GM21423 (cell line): ENCODE results near the gene SPDYE4.

Source experiments
- ATAC-seq: cut with Tn5 transposase; IDR thresholded peaks from one replicate; pipeline ENCODE4 v1.9.1; 2021; ENCODE audit warnings: mild to moderate bottlenecking, moderate library complexity; ENCODE audit not compliant: unreplicated experiment

SPDYE4 gene

GRCh38 chr17:8713878-8714277 lies 44.5 kb downstream of the SPDYE4 start:
- ATAC-seq = no peak

DNA sequence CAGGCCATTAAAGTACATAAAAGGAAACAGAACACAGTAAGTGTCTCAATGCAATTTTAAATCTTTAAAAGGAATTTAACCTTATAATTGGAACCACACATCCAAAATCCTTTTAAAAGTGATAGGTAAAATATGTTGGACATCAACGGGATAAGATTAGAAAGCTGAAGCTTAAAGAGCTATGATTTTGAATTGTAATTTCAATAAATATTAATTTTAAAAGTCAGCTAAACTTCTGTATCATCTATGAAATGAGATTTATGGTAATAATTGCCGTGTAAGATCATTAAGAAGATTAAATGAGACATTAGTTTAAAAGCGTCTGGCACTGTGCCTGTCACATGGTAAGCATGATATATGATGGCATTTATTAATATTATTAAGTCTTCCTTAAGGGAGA lies 45.0 kb downstream of the SPDYE4 start:
- ATAC-seq = no peak

GRCh38 chr17:8712698-8713097 lies 45.6 kb downstream of the SPDYE4 start:
- no peak for ATAC-seq

GRCh38 chr17:8711291-8711690 lies 47.1 kb downstream of the SPDYE4 start:
- ATAC-seq = no peak

- no peak for ATAC-seq
Observed at GRCh38 chr17:8710813-8711212, 47.5 kb downstream of the SPDYE4 start.

- ATAC-seq = no peak
Observed at GRCh38 chr17:8709006-8709405, 49.3 kb downstream of the SPDYE4 start.

- no peak for ATAC-seq
Observed at GRCh38 chr17:8708025-8708461, 50.3 kb downstream of the SPDYE4 start.

DNA sequence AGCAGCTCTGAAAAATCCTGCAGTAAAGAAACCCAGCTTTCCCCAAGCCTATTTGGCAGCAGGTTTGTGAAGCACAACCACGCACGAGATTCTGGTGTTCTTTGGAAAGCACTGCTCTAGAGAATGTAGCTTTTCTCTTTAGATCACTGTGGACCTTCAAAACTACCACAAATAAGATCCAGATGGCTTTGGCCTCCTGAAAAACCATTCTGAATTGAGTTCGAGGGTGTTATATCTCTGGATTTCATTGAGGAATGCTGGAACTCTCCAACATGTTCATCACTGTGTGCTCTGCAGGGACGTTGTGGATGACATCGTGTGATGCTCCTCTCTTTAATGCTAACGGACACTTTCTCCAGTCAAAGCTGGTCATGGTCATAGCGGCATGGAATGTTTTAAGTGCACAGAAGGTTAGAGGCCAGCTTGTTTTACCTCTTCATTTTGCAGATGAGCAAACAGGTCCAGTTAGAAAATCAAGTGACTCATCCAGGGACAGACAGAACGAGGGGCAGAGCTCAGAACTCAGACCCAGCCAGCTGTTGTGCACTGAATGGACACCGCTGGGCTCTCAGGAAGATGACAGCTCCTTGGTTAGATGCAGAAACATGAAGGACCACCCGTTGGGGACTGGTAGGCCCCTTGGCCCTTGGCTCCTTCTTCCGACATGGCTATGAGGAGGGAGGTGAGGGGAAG lies 50.9 kb downstream of the SPDYE4 start:
- no peak for ATAC-seq

GRCh38 chr17:8706431-8706830 lies 51.9 kb downstream of the SPDYE4 start:
- no peak for ATAC-seq

- ATAC-seq = no peak
Observed at GRCh38 chr17:8705427-8705826, 52.9 kb downstream of the SPDYE4 start.

GRCh38 chr17:8703001-8703400 lies 55.3 kb downstream of the SPDYE4 start:
- ATAC-seq = no peak

DNA sequence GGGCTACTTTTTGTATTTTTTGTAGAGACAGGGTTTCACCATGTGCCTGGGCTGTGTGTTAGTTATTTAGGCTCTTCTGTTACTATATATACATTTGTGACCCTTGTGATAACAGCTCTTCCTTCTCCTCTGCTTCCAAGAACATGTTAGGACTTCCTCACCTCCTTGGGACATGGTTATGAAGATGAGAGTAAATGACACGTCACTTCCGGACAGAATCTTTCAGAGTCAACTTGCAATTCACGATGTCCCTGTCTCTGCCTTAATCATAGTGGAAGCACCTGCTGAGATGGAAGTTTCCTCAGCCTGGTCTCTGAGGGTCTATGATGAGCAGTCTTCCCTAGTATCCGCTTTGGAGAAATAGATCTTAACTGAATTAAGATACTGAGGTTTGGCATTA lies 56.6 kb downstream of the SPDYE4 start:
- ATAC-seq = no peak

- no peak for ATAC-seq
Observed at GRCh38 chr17:8701221-8701620, 57.1 kb downstream of the SPDYE4 start.
